Left lung (tissue), 10 donors: ENCODE results near the gene BPIFB3. TPM values are rescaled to one million over a fixed set of nuclear protein-coding genes. Genes with fewer than 3 reads are reported as not detected.
"Not testable (repeated sequence)": the region's sequence is repeated elsewhere in the genome, so short reads cannot be mapped to it uniquely, and the experiment has no call there.

Source experiments
- ATAC-seq: fragments of 200-7000 bp; cut with Tn5 transposase; one replicate; pipeline ENCODE4 v1.9.1; 2020; ENCODE audit warnings: moderate library complexity
- DNase-seq, 4 donors: peaks; one replicate each; pipeline ENCODE4 v3.0.0-alpha.2; 2013 to 2020
- H3K27ac ChIP-seq, 2 donors: fragments of 200-600 bp; sonication (generic) in 1 of 2; one replicate each; pipeline versions ENCODE4 v1.5.0 to v1.8.0; 2020 to 2021
- H3K27me3 ChIP-seq, 2 donors: fragments of 200-600 bp; sonication (generic) in 1 of 2; one replicate each; pipeline versions ENCODE4 v1.5.0 to v1.8.0; 2020 to 2021
- H3K36me3 ChIP-seq, 2 donors: fragments of 200-600 bp; sonication (generic) in 1 of 2; one replicate each; pipeline versions ENCODE4 v1.5.0 to v1.8.0; 2020 to 2021
- H3K4me1 ChIP-seq, 2 donors: fragments of 200-600 bp; one replicate each; pipeline ENCODE4 v1.8.0; 2021
- H3K4me3 ChIP-seq, 2 donors: fragments of 200-600 bp; sonication (generic) in 1 of 2; one replicate each; pipeline versions ENCODE4 v1.5.0 to v1.8.0; 2020 to 2021; ENCODE audit warnings: mild to moderate bottlenecking in 1 of 2
- H3K9me3 ChIP-seq, 2 donors: fragments of 200-600 bp; sonication (generic) in 1 of 2; one replicate each; pipeline versions ENCODE4 v1.5.0 to v1.8.0; 2020 to 2021
- CTCF ChIP-seq, 2 donors: fragments of 200-600 bp; sonication (generic) in 1 of 2; IDR thresholded peaks; one replicate each; pipeline versions ENCODE4 v1.5.0 to v1.8.0; 2021; ENCODE audit warnings: antibody characterized with exemption in 2 of 2
- intact Hi-C, 2 donors: fragments of 100-400 bp; cut with DNase I; formaldehyde crosslinking; loops; one replicate each; pipeline versions ENCODE4 v1.11.2 to v1.14.2; 2022
- polyA plus RNA-seq, 6 donors: library from polyadenylated mRNA; unstranded; fragments of 120-200 nt; gene quantifications; one replicate each; pipeline ENCODE4 v1.2.1, GENCODE V29; 2013; ENCODE audit not compliant: insufficient read length in 6 of 6
- total RNA-seq, 2 donors: library from RNA; stranded (reverse); fragmentation: NEBNext Ultra II Directional; extraction: Animal tissue kit (Norgen Biotek cat#: 25700); gene quantifications; one replicate each; pipeline ENCODE4 v1.2.1, GENCODE V29; 2021
- donor health status: DM: no; HTN: yes; CAD: no.
- donor health status: DM: no; HTN: no; CAD: no.

Gene BPIFB3
- total and polyA plus RNA-seq, 8 donors: not detected

DNA sequence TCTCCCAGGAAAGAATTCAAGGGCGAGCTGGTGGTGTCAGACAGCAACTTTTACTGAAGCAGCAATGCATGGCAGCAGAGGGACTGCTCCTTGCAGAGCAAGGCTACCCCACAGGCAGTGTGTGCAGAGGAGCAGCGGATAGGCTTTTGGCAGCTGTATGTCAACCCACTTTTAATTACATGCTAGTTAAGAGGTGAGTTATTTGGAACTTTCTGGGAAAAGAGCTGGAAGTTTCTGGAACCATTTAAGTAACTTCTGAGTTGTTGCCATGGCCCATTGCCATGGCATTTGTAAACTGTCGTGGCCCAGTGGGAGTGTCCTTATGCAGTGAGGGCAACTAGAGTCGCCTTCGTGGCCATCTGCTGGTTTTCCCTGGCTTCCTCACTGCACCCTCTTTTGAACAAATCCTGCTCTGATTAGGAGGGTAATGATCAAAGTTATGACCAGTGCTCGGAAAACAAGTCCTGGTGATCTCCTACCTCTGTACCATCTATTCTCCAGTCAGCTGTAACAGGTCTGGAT lies 59.7 kb downstream of the BPIFB3 start:
- DNase-seq: no peak
- H3K27me3 ChIP-seq: no peaks in the 10 kb centered on the region
- intact Hi-C loops: no loop called here
- no peak overlapping the region for H3K4me3 ChIP-seq
- TF ChIP-seq CTCF (IDR thresholded peaks at IDR 0.05): no peak
- H3K27ac ChIP-seq: no peak overlapping the region
- no peaks in the 10 kb centered on the region for H3K9me3 ChIP-seq
- H3K36me3 ChIP-seq: no peaks in the 10 kb centered on the region
- ATAC-seq: peak; percentile 52
- H3K4me1 ChIP-seq: no peaks in the 10 kb centered on the region

- H3K27me3 ChIP-seq, H3K4me1 ChIP-seq, H3K4me3 ChIP-seq, ATAC-seq, H3K9me3 ChIP-seq, DNase-seq, intact Hi-C loops, H3K27ac ChIP-seq, H3K36me3 ChIP-seq: not testable (repeated sequence)
Measured at GRCh38 chr20:33115501-33115900, 61.8 kb downstream of the BPIFB3 start.

GRCh38 chr20:33119725-33120720 lies 66.3 kb downstream of the BPIFB3 start:
- Histone ChIP-seq H3K4me3 (no peak overlapping the region), H3K4me1 (no peaks in the 10 kb centered on the region), H3K27me3 (peaks cover 0 to 6% of the 10 kb centered on the region in 2 donors), H3K9me3 (peaks cover 0 to 3% of the 10 kb centered on the region in 2 donors), H3K36me3 (no peaks in the 10 kb centered on the region), H3K27ac (no peak overlapping the region)
- intact Hi-C loops: no loop called here
- DNase-seq (no peak), ATAC-seq (no peak)
- no peak for TF ChIP-seq CTCF (IDR thresholded peaks at IDR 0.05)

DNA sequence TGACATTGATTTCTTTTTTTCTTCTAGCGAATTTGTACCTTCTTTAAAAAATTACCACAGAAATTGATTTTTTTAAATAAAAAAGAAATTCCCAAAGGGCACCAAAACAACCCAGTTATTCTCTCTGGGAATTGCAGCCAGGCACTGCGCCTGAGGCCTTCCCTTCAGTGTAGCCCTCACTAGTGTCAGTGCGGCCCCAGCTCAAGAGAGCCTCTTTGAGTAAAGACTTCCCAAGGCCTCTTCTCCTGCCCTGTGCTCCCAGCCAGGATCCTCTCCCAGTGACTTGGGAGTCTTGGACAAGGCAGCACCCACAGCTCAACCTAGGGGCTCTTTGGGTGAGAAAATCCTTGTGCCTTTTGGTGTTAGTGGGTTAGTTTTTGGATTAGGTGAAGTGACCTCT lies 67.2 kb downstream of the BPIFB3 start:
- Histone ChIP-seq H3K36me3 (no peaks in the 10 kb centered on the region), H3K27me3 (peaks cover 0 to 11% of the 10 kb centered on the region in 2 donors), H3K27ac (no peak overlapping the region), H3K4me1 (no peaks in the 10 kb centered on the region), H3K9me3 (peaks cover 0 to 3% of the 10 kb centered on the region in 2 donors), H3K4me3 (no peak overlapping the region)
- ATAC-seq: no peak
- DNase-seq: no peak
- TF ChIP-seq CTCF (IDR thresholded peaks at IDR 0.05): no peak
- intact Hi-C loops: no loop called here

DNA sequence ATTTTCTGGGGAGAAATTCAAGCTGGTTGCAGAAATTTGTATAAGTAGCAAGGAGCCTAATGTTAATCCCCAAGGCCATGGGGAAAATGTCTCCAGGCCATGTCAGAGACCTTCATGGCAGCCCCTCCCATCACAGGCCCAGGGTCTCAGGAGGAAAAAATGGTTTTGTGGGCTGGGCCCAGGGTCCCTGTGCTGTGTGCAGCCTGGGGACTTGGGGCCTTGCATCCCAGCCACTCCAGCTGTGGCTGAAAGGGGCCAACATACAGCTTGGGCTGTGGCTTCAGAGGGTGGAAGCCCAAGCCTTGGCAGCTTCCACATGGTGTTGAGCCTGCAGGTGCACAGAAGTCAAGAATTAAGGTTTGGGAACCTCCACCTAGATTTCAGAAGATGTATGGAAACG lies 68.6 kb downstream of the BPIFB3 start:
- DNase-seq, H3K9me3 ChIP-seq, H3K27ac ChIP-seq, H3K36me3 ChIP-seq, H3K4me1 ChIP-seq, H3K4me3 ChIP-seq, ATAC-seq, intact Hi-C loops: not testable (repeated sequence)
- peaks cover 0 to 11% of the 10 kb centered on the region in 2 donors for H3K27me3 ChIP-seq

Other genes with a start within 250 kb of the BPIFB3 start
- 100 to 1,000 TPM in 1 of 2 donors, 10 to 100 TPM in 1; 87.4 to 107 TPM for gene MAPRE1, start 233.9 kb upstream of the BPIFB3 start, total RNA-seq
- 10 to 100 TPM; 72.3 to 93.1 (median 79.1) TPM for gene MAPRE1, start 233.9 kb upstream of the BPIFB3 start, polyA plus RNA-seq
- gene EFCAB8, start 195.0 kb upstream of the BPIFB3 start, total RNA-seq: 1 to 10 TPM in 1 of 2 donors, under 1 TPM in 1; 0.35 to 1.0 TPM
- gene EFCAB8, start 195.0 kb upstream of the BPIFB3 start, polyA plus RNA-seq: under 1 TPM in 5 of 6 donors, not detected in 1; 0.07 to 0.15 (median 0.11) TPM
- not detected for gene SUN5, start 49.5 kb upstream of the BPIFB3 start, total RNA-seq
- not detected for gene SUN5, start 49.5 kb upstream of the BPIFB3 start, polyA plus RNA-seq
- gene BPIFB2, start 46.2 kb upstream of the BPIFB3 start, total RNA-seq: under 1 TPM in 1 of 2 donors, not detected in 1; 0.65 TPM
- gene BPIFB2, start 46.2 kb upstream of the BPIFB3 start, polyA plus RNA-seq: not detected
- not detected for gene BPIFB6, start 22.3 kb upstream of the BPIFB3 start, total RNA-seq
- not detected for gene BPIFB6, start 22.3 kb upstream of the BPIFB3 start, polyA plus RNA-seq
- not detected for gene BPIFB4, start 25.7 kb downstream of the BPIFB3 start, total RNA-seq
- not detected for gene BPIFB4, start 25.7 kb downstream of the BPIFB3 start, polyA plus RNA-seq
- gene BPIFA2, start 114.3 kb downstream of the BPIFB3 start, total RNA-seq: not detected
- gene BPIFA2, start 114.3 kb downstream of the BPIFB3 start, polyA plus RNA-seq: not detected
- not detected for gene BPIFA3, start 163.4 kb downstream of the BPIFB3 start, total RNA-seq
- not detected for gene BPIFA3, start 163.4 kb downstream of the BPIFB3 start, polyA plus RNA-seq
- 1 to 10 TPM in 1 of 2 donors, not detected in 1; 9.2 TPM for gene BPIFA1, start 182.1 kb downstream of the BPIFB3 start, total RNA-seq
- not detected for gene BPIFA1, start 182.1 kb downstream of the BPIFB3 start, polyA plus RNA-seq
- 100 to 1,000 TPM in 1 of 2 donors, under 1 TPM in 1; 0.23 to 121 TPM for gene BPIFB1, start 229.3 kb downstream of the BPIFB3 start, total RNA-seq
- under 1 TPM in 2 of 6 donors, not detected in 4; 0.11 to 0.15 TPM for gene BPIFB1, start 229.3 kb downstream of the BPIFB3 start, polyA plus RNA-seq